ENCODE results near the gene CAPRIN1. TPM values are rescaled to one million over a fixed set of nuclear protein-coding genes. Genes with fewer than 3 reads are reported as not detected.
"Not testable (repeated sequence)": the region's sequence is repeated elsewhere in the genome, so short reads cannot be mapped to it uniquely, and the experiment has no call there.

CAPRIN1 gene
- total RNA-seq, 1 donor from 2014 or later, result 235 TPM

GRCh38 chr11:34080609-34081008 lies 29.1 kb downstream of the CAPRIN1 start:
- intact Hi-C loops (cut with micrococcal nuclease), result no loop called here

DNA sequence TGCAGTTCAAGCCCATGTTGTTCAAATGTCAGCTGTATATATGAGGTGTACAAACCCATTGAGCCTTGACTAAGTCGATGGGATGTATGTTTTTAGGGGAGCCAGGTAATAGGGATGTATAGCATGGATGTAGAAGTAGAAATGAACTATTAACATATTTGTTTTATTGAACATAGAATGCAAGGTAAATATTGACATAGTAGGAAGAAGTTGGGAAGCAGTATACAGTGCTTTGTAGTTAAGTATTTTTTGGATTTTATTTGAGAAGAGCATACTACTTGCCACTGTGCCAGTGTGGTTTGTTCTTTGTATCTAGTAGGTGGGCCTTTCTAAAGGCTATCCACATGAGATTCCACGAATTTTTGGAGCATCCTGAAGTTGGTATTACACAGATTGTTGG lies 33.1 kb downstream of the CAPRIN1 start:
- intact Hi-C loops (cut with micrococcal nuclease), result no loop called here

GRCh38 chr11:34086554-34087283 lies 35.2 kb downstream of the CAPRIN1 start:
- intact Hi-C loops (cut with micrococcal nuclease), result loop anchor here (2.0 kb wide), 1 partner anchor 18 kb away; the partner anchor contains the start of gene NAT10

DNA sequence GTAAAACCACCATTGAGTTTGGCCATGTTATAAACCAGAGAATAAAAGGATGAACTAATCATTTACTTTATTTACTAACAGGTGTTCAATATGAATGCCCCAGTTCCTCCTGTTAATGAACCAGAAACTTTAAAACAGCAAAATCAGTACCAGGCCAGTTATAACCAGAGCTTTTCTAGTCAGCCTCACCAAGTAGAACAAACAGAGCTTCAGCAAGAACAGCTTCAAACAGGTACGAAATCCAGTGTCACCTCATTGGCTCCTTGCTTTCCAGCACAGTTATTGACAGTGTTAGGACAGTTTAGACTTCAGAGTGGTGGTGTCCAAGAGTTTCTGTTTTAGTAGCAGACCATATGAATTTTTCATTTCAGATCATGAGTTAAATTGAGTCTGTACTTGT lies 40.3 kb downstream of the CAPRIN1 start:
- intact Hi-C loops (cut with micrococcal nuclease), result no loop called here

GRCh38 chr11:34094900-34095299 lies 43.4 kb downstream of the CAPRIN1 start:
- intact Hi-C loops (cut with micrococcal nuclease), result not testable (repeated sequence)

DNA sequence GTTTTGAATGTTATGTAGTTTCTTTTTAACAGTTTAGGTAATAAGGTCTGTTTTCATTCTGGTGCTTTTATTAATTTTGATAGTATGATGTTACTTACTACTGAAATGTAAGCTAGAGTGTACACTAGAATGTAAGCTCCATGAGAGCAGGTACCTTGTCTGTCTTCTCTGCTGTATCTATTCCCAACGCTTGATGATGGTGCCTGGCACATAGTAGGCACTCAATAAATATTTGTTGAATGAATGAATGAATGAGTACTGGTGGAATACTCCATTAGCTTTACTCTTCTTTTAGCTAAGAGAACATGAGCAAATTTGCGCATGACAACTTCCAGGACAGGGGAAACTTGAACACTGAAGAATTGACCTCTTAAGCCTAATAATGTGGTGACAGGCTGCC lies 47.3 kb downstream of the CAPRIN1 start:
- intact Hi-C loops (cut with micrococcal nuclease), result no loop called here

GRCh38 chr11:34104680-34105078 lies 53.1 kb downstream of the CAPRIN1 start:
- intact Hi-C loops (cut with micrococcal nuclease), result loop anchor here (1.0 to 10.0 kb wide), 6 partner anchors 18 to 370 kb away; partner anchors contain the start of genes ABTB2, CAPRIN1 and CD59

DNA sequence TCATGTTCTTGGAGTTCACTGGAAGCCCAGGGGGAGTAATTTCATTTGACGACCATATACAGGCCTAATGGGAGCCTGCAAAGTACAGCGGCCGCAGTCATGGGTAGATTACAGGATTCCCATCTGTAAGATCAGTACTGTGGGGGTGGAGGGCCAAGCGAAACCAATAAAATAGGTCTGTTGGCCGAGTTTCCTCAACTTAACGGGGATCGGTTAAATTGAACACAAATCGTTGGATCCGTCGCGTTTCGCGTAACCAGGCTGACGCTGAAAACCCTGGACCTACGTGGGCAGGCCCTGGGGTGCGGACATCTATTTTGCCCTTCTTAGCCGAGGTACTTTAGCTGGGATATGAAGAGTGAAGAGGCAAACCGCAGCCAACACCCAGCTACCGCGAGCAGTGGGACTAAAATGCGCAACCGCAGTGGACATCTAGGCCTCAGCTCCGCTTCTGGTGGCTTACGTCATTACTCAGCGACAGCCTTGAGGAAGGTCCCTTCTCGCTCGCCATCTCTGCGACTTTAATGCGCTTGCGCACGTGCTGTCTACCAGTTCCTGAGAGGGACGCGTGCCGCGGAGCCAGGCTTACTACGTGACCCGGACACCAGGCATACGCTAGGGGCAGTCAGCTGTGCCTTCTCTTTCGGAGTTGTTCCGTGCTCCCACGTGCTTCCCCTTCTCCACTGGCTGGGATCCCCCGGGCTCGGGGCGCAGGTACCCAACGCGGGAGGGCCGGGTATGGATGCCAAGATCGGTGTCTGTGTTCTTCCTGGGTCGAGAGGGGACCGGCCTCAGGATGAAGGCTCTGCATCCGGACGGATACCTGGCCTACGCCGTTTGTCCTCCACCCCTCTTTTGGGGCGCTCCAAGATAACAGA lies 53.8 kb downstream of the CAPRIN1 start, which contains the start of gene NAT10:
TSS of gene NAT10 (plus strand) at position 551 of the 878 bp plus-strand sequence. CDS start 2,597 bp downstream, outside the sequence.
- intact Hi-C loops (cut with micrococcal nuclease), result loop anchor here (1.0 to 10.0 kb wide), 6 partner anchors 19 to 371 kb away; partner anchors contain the start of genes ABTB2, CAPRIN1 and CD59

- intact Hi-C loops (cut with micrococcal nuclease), result loop anchor here (1.0 to 10.0 kb wide), 6 partner anchors 19 to 371 kb away; partner anchors contain the start of genes ABTB2, CAPRIN1 and CD59
Measured at GRCh38 chr11:34105957-34106504, 54.5 kb downstream of the CAPRIN1 start.

- intact Hi-C loops (cut with micrococcal nuclease), result no loop called here
Measured at GRCh38 chr11:34111722-34112270, 60.3 kb downstream of the CAPRIN1 start.

DNA sequence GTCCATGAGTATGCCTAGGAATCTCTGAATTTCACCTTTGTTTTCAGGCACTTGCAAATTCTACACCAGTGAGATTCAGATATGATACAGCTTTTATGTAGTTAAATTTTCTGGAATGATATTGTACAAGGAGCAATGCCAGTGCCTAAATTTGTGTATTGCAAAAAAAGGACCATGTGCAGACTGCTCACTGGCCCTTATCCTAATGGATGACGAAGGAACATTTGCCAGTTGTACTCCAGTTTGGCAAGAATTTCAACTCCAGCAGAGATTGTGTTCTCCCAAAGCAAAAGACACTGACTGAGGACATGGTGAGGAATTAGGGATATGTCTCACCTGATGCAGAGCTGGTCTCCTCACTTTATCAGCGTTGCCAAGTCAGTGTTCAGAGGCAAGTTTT lies 62.5 kb downstream of the CAPRIN1 start:
- intact Hi-C loops (cut with micrococcal nuclease), result no loop called here

DNA sequence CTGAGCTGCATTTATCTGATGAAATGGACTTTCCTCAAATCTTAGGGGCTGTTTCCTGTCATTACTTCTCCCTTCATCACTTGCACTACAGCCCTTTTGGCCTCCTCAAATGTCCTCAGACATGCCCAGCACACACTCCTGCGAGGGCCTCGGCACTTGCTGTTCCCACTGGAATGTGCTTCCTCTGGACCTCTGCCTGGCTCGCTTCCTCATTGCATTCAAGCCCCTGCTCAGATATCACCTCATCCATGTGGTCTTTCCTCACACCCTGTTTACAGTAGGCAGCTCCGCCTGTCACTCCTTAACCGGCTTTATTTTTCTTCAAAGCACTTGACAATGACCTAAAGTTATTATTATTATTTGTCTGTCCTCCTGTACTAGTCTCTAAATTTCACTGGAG lies 62.9 kb downstream of the CAPRIN1 start:
- intact Hi-C loops (cut with micrococcal nuclease), result no loop called here

DNA sequence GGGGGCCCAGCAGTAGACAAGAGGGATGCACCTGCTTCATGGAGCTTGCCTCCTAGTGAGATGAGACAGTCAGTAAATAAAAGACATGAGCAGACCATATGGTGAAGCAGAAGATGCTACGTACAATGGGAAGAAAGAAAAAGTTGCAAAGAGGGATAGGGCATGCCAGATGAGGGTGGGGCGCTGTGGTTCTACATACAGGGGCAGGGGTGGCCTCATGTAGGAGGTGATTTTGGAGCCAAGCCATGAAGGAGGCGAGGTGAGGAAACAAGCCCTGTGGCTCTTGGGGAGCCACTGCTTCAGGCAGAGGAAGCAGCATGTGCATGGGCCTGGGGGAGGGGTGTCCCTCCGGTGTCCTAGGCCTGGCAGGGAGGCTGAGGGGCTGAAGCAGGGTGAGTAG lies 69.1 kb downstream of the CAPRIN1 start:
- intact Hi-C loops (cut with micrococcal nuclease), result no loop called here

- intact Hi-C loops (cut with micrococcal nuclease), result no loop called here
Measured at GRCh38 chr11:34124885-34125668, 73.5 kb downstream of the CAPRIN1 start.

GRCh38 chr11:34126959-34127848 lies 75.7 kb downstream of the CAPRIN1 start:
- intact Hi-C loops (cut with micrococcal nuclease), result no loop called here

GRCh38 chr11:34128824-34129223 lies 77.3 kb downstream of the CAPRIN1 start:
- intact Hi-C loops (cut with micrococcal nuclease), result no loop called here

DNA sequence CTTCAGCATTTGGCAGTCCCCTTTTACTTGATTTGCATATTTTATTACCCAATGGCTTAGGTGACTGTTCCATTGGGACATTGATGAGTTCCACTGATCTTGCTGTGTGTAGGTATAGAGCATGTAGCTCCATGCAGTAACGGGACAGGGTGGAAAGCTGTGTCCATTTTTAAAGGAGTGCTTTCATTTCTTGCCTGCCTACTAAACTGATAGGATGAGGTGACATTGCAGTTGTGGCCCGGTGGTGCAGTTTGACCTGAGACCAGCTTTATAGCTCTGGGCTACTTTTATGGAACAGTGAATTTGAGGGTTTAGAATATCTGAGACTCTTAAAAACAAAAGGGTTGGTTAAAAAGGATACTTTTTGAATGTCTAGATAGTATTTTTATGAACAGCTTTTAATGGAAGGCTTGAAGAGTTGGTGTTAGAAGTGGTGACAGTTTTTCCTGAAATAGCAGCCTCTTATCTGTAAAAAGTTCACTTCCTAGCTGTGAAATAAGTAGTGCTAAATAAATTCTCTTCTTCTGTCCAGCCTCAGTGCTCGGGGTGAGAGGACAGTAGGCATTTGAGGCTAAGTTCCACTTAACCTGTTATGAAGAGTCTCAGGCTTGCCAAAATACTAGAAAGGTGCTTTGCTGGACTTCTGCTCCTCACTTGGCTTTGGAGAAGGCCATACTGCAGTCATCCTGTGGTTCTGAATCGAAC lies 80.9 kb downstream of the CAPRIN1 start:
- intact Hi-C loops (cut with micrococcal nuclease), result no loop called here

DNA sequence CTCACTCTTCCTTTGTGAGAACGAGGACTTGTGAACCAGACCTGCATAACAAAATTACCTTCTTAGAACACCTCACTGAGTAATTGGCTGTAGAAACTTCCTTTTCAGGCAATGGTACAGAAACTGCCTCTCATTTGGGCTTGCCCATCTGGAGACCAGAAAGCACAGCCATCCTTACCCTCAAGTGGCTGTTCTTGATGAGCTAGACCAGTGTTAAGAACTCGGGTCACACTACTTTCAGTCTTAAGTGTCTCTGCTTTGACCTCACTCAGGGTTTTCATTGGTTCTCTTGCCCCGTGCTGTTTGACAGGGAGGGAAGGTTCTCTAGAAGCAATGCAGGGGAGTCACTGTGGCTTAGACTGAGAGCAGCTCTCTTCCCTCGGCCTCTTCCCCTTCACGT lies 83.2 kb downstream of the CAPRIN1 start:
- intact Hi-C loops (cut with micrococcal nuclease), result no loop called here

- intact Hi-C loops (cut with micrococcal nuclease), result no loop called here
Measured at GRCh38 chr11:34135439-34135838, 83.9 kb downstream of the CAPRIN1 start.

Data from T-helper 2 cell treated with Interferon-gamma antibody and Interleukin-4, amounts not matched to agents 100 ng/mL and 5 ng/mL, for 36 hours (primary cell).